Esophagus squamous epithelium (tissue), 5 donors: ENCODE measurements around the gene SPINDOC. TPM values are rescaled to one million over a fixed set of nuclear protein-coding genes. Genes with fewer than 3 reads are reported as not detected.

Source experiments
- DNase-seq: peaks from one replicate; lab custom pipeline; 2025; lab: John Stamatoyannopoulos, UW
- H3K27ac ChIP-seq, 4 donors: fragments of 200-600 bp; sonication (generic); one replicate each; pipeline ENCODE4 v1.5.1; 2016 to 2019; ENCODE audit warnings: mild to moderate bottlenecking in 1 of 4
- H3K27me3 ChIP-seq, 4 donors: fragments of 200-600 bp; sonication (generic); 1 replicate in 3 of 4; 2 replicates in 1 of 4; pipeline versions ENCODE4 v1.5.1 to v1.6.0; 2017 to 2021; ENCODE audit warnings: antibody characterized with exemption in 1 of 4
- H3K36me3 ChIP-seq, 3 donors: fragments of 200-600 bp; sonication (generic); one replicate each; pipeline ENCODE4 v1.5.1; 2016 to 2019
- H3K4me1 ChIP-seq, 3 donors: fragments of 200-600 bp; sonication (generic); one replicate each; pipeline ENCODE4 v1.5.1; 2017 to 2019
- H3K4me3 ChIP-seq, 4 donors: fragments of 200-600 bp; sonication (generic); 1 replicate in 3 of 4; 2 replicates in 1 of 4; pipeline ENCODE4 v1.5.1; 2016 to 2019; ENCODE audit warnings: mild to moderate bottlenecking in 2 of 4, moderate library complexity in 1 of 4
- H3K9me3 ChIP-seq, 3 donors: fragments of 200-600 bp; sonication (generic); one replicate each; pipeline ENCODE4 v1.5.1; 2016 to 2019
- CTCF ChIP-seq, 6 experiments: fragments of 450-650 bp in 4 of 6; fragments of 200-600 bp in 2 of 6; sonication (generic) in 2 of 6; IDR thresholded peaks; one replicate each; pipeline ENCODE4 v1.5.1; 2016 to 2019; ENCODE audit warnings: antibody characterized with exemption in 6 of 6, mild to moderate bottlenecking in 4 of 6, moderate library complexity in 4 of 6
- POLR2A ChIP-seq, 4 donors: fragments of 450-650 bp; IDR thresholded peaks; one replicate each; pipeline ENCODE4 v1.6.1; 2017; ENCODE audit warnings: antibody characterized with exemption in 4 of 4, mild to moderate bottlenecking in 4 of 4, moderate library complexity in 3 of 4
- WGBS, 2 donors: methylation state at CpG; one replicate each; pipeline ENCODE4 v1.1.5; 2018; 5-methylcytosine and 5-hydroxymethylcytosine counted together
- intact Hi-C: fragments of 100-400 bp; cut with DNase I; formaldehyde crosslinking; loops from one replicate; pipeline ENCODE4 v1.15.0; 2022
- total RNA-seq, 4 donors: library from RNA; depleted of rRNA; stranded (reverse); fragments of >200 nt; gene quantifications; one replicate each; pipeline ENCODE4 v1.1.0, GENCODE V29; 2016
- donor health status: DM: yes; HTN: yes; CAD: no.

SPINDOC gene
- total RNA-seq, 4 donors from 2014 or later: 3.4 to 8.8 (median 6.1) TPM

DNA sequence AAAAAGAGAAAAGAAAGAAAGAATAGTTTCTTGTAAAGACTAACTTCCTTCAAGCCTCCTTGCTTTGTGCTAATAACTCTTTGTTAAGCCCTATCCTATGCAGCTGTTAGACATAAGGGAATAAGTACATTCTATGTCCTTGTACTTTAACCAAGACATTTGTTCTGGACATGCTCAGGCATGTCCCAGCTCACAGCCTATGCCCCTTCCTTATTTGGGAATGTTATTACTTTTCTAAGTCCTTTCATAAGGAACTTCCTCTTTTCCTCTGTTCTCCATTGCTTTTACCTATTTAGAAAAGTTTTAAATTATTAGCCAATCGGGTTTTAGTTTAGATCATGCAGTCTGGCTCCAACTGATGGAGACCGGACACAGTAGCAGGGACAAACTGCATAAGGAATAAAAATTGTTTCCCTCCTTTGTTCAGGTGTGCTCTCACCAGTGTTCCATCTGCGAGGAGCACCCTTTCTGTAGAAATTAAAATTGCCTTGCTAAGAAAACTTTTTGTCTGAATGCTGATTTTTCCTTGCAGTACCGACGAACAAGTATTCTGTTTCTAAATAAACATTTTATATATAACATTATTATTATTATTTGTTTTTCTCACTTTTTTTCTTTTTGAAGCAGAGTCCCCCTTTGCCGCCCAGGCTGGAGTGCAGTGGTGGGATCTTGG lies 21.6 kb upstream of the SPINDOC start:
- H3K36me3 ChIP-seq: no peaks in the 10 kb centered on the region

GRCh38 chr11:63793161-63793560 lies 20.1 kb upstream of the SPINDOC start:
- H3K27me3 ChIP-seq: no peaks in the 10 kb centered on the region
- no peaks in the 10 kb centered on the region for H3K36me3 ChIP-seq
- H3K4me1 ChIP-seq: no peaks in the 10 kb centered on the region
- intact Hi-C loops: no loop called here
- no peak for DNase-seq
- H3K4me3 ChIP-seq: no peak overlapping the region
- no peak overlapping the region for H3K27ac ChIP-seq
- no peak for TF ChIP-seq CTCF (IDR thresholded peaks at IDR 0.05)
- TF ChIP-seq POLR2A (IDR thresholded peaks at IDR 0.05): no peak
- peaks cover 0 to 22% (median 17%) of the 10 kb centered on the region in 3 donors for H3K9me3 ChIP-seq

More for the DNA sequence above, 21.6 kb upstream of the SPINDOC start:
- no peaks in the 10 kb centered on the region for H3K4me1 ChIP-seq
- peaks cover 0 to 22% (median 17%) of the 10 kb centered on the region in 3 donors for H3K9me3 ChIP-seq
- intact Hi-C loops: no loop called here
- WGBS, 2 donors: 90 to 94% methylated on average over 6 of the region's 6 CpGs
- H3K27ac ChIP-seq: no peak overlapping the region
- no peak for DNase-seq
- no peaks in the 10 kb centered on the region for H3K27me3 ChIP-seq
- TF ChIP-seq POLR2A (IDR thresholded peaks at IDR 0.05): no peak
- TF ChIP-seq CTCF (IDR thresholded peaks at IDR 0.05): no peak
- H3K4me3 ChIP-seq: no peak overlapping the region

DNA sequence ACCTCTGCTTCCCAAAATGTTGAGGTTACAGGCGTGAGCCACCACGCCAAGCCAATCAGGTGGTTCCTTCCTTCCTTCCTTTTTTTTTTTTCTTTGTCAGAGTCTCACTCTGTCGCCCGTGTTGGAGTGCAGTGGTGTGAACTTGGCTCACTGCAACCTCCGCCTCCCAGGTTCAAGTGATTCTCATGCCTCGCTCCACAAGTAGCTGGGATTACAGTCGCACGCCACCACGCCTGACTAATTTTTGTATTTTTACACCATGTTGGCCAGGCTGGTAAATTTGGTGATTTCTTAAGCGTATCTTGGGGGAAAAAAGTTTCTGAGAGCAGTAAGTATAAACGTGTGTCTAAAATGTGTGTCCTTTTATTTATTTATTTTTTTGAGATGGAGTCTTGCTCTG lies 18.2 kb upstream of the SPINDOC start:
- Histone ChIP-seq H3K27me3 (no peaks in the 10 kb centered on the region), H3K27ac (no peak overlapping the region), H3K9me3 (peaks cover 0 to 22% (median 17%) of the 10 kb centered on the region in 3 donors), H3K36me3 (no peaks in the 10 kb centered on the region), H3K4me1 (no peaks in the 10 kb centered on the region), H3K4me3 (no peak overlapping the region)
- intact Hi-C loops: no loop called here
- TF ChIP-seq CTCF (IDR thresholded peaks at IDR 0.05) (no peak), POLR2A (IDR thresholded peaks at IDR 0.05) (no peak)
- 62 to 86% methylated on average over 11 of the region's 11 CpGs for WGBS, 2 donors
- no peak for DNase-seq

DNA sequence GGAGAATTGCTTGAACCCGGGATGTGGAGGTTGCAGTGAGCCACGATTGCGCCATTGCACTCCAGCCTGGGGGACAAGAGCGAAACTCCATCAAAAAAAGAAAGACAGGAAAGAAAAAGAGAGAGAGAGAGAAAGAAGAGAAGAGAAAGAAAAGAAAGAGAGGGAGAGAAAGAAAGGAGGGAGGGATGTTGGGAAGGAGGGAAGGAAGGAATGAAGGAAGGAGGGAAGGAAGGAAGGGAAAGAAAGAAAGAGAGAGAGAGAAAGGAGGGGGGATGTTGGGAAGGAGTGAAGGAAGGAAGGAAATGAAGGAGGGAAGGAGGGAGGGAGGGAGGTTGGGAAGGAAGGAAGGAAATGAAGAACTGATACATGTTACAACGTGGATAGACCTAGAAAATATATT lies 12.3 kb upstream of the SPINDOC start:
- no peaks in the 10 kb centered on the region for H3K27me3 ChIP-seq
- H3K4me3 ChIP-seq: no peak overlapping the region
- H3K36me3 ChIP-seq: no peaks in the 10 kb centered on the region
- H3K4me1 ChIP-seq: peaks cover 7 to 43% (median 14%) of the 10 kb centered on the region in 3 donors
- no peaks in the 10 kb centered on the region for H3K9me3 ChIP-seq
- no peak overlapping the region for H3K27ac ChIP-seq
- TF ChIP-seq POLR2A (IDR thresholded peaks at IDR 0.05): no peak
- TF ChIP-seq CTCF (IDR thresholded peaks at IDR 0.05): no peak
- DNase-seq: no peak
- intact Hi-C loops: no loop called here
- WGBS, 2 donors: 80 to 88% methylated on average over 4 to 5 of the region's 5 CpGs

DNA sequence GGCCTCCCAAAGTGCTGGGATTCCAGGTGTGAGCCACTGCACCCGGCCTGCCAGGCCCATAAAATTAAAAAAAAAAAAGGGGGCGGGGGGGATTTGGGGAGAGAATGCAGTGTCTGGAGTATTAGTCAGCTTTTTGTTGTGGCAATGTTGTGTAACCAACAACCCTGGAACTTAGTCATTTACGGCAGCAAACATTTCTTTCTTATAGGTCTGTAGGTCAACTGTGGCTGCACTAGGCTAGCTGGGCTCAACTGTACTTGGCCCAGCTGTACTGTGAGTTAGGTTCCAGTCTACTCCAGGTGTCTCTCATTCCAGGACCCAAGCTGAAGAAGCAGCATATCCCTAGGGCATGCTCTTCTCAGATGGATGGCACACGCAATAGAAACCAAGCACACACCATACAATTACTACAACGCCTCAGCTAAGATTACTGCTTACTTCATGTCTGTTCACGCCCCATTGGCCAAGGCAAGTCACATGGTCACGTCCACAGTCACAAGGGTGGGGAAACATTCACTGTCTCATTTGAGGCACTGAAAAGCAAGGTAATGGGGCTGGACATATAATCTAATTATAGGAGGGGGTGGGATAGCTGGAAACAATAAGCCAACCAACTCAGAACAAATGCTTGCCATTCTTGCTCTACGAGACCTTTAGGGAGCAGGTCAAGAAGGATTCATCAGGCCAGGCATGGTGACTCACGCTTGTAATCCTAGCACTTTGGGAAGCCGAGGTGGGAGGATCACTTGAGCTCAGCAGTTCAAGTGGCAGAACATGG lies 10.4 kb upstream of the SPINDOC start:
- Histone ChIP-seq H3K27me3 (no peaks in the 10 kb centered on the region), H3K27ac (peak overlapping the region; percentile 77 to 89 (median 84)), H3K4me3 (no peak overlapping the region), H3K9me3 (no peaks in the 10 kb centered on the region), H3K4me1 (peaks cover 7 to 48% (median 14%) of the 10 kb centered on the region in 3 donors), H3K36me3 (no peaks in the 10 kb centered on the region)
- TF ChIP-seq POLR2A (IDR thresholded peaks at IDR 0.05): no peak
- no peak for TF ChIP-seq CTCF (IDR thresholded peaks at IDR 0.05)
- intact Hi-C loops: no loop called here
- no peak for DNase-seq
- 40 to 45% methylated on average over 9 of the region's 10 CpGs for WGBS, 2 donors
